ENCODE results near the gene TTLL9. TPM values are rescaled to one million over a fixed set of nuclear protein-coding genes. Genes with fewer than 3 reads are reported as not detected.

The TTLL9 gene
- total RNA-seq, 2 donors from 2014 or later: not detected

GRCh38 chr20:31862157-31862470, 8.3 kb upstream of the TTLL9 start:
- DNase-seq (ENCODE audit: low spot score) (no peak), ATAC-seq (ENCODE audit: insufficient number of reproducible peaks, low FRiP score, low read depth) (no peak)
- TF ChIP-seq CTCF (IDR thresholded peaks at IDR 0.05): no peak
- H3K27ac ChIP-seq: no peak overlapping the region
- H3K4me1 ChIP-seq (ENCODE audit: control insufficient read depth in 1 of 2, low read depth in 2 of 2): peaks cover 6 to 12% of the 10 kb centered on the region in 2 donors
- H3K36me3 ChIP-seq: no peaks in the 10 kb centered on the region
- no peaks in the 10 kb centered on the region for H3K9me3 ChIP-seq
- H3K4me3 ChIP-seq: no peak overlapping the region
- no peaks in the 10 kb centered on the region for H3K27me3 ChIP-seq (replicated peaks; ENCODE audit: insufficient read depth)

GRCh38 chr20:31862506-31862905, 7.9 kb upstream of the TTLL9 start:
- DNase-seq (ENCODE audit: low spot score): no peak
- ATAC-seq (ENCODE audit: insufficient number of reproducible peaks, low FRiP score, low read depth): no peak
- Histone ChIP-seq H3K9me3 (no peaks in the 10 kb centered on the region), H3K27ac (no peak overlapping the region), H3K4me3 (no peak overlapping the region), H3K4me1 (ENCODE audit: control insufficient read depth in 1 of 2, low read depth in 2 of 2) (peaks cover 6 to 12% of the 10 kb centered on the region in 2 donors), H3K27me3 (replicated peaks; ENCODE audit: insufficient read depth) (no peaks in the 10 kb centered on the region), H3K36me3 (no peaks in the 10 kb centered on the region)
- no peak for TF ChIP-seq CTCF (IDR thresholded peaks at IDR 0.05)

GRCh38 chr20:31863296-31864085, 6.9 kb upstream of the TTLL9 start:
- H3K36me3 ChIP-seq: no peaks in the 10 kb centered on the region
- no peak overlapping the region for H3K27ac ChIP-seq
- ATAC-seq (ENCODE audit: insufficient number of reproducible peaks, low FRiP score, low read depth): no peak
- no peaks in the 10 kb centered on the region for H3K27me3 ChIP-seq (replicated peaks; ENCODE audit: insufficient read depth)
- H3K9me3 ChIP-seq: no peaks in the 10 kb centered on the region
- no peak for DNase-seq (ENCODE audit: low spot score)
- no peak for TF ChIP-seq CTCF (IDR thresholded peaks at IDR 0.05)
- H3K4me1 ChIP-seq (ENCODE audit: control insufficient read depth in 1 of 2, low read depth in 2 of 2): peaks cover 6 to 21% of the 10 kb centered on the region in 2 donors
- H3K4me3 ChIP-seq: no peak overlapping the region

- no peaks in the 10 kb centered on the region for H3K27me3 ChIP-seq (replicated peaks; ENCODE audit: insufficient read depth)
Measured at GRCh38 chr20:31864521-31865400, 5.7 kb upstream of the TTLL9 start.

More at GRCh38 chr20:31864521-31865400, 5.7 kb upstream of the TTLL9 start:
- DNase-seq (ENCODE audit: low spot score) (no peak), ATAC-seq (ENCODE audit: insufficient number of reproducible peaks, low FRiP score, low read depth) (no peak)
- Histone ChIP-seq H3K4me3 (no peak overlapping the region), H3K4me1 (ENCODE audit: control insufficient read depth in 1 of 2, low read depth in 2 of 2) (peaks cover 13 to 34% of the 10 kb centered on the region in 2 donors), H3K36me3 (no peaks in the 10 kb centered on the region), H3K9me3 (no peaks in the 10 kb centered on the region), H3K27ac (no peak overlapping the region)
- TF ChIP-seq CTCF (IDR thresholded peaks at IDR 0.05): no peak

Data from thoracic aorta (tissue), 2 donors.